ENCODE data around the gene EPB41L2.
"Not testable (repeated sequence)": the region's sequence is repeated elsewhere in the genome, so short reads cannot be mapped to it uniquely, and the experiment has no call there.

EPB41L2 gene

GRCh38 chr6:130838951-130839350 lies 224.1 kb downstream of the EPB41L2 start:
- DNase-seq (ENCODE audit: low read depth, low spot score), result no peak

- DNase-seq (ENCODE audit: low read depth, low spot score), result no peak
Observed at GRCh38 chr6:130838250-130838860, 224.7 kb downstream of the EPB41L2 start.

- no peak for DNase-seq (ENCODE audit: low read depth, low spot score)
Observed at GRCh38 chr6:130837067-130837466, 226.0 kb downstream of the EPB41L2 start.

- no peak for DNase-seq (ENCODE audit: low read depth, low spot score)
Observed at GRCh38 chr6:130836055-130836640, 226.9 kb downstream of the EPB41L2 start.

GRCh38 chr6:130834482-130835251 lies 228.4 kb downstream of the EPB41L2 start:
- no peak for DNase-seq (ENCODE audit: low read depth, low spot score)

GRCh38 chr6:130833569-130833968 lies 229.5 kb downstream of the EPB41L2 start:
- no peak for DNase-seq (ENCODE audit: low read depth, low spot score)

- no peak for DNase-seq (ENCODE audit: low read depth, low spot score)
Observed at GRCh38 chr6:130831607-130832006, 231.4 kb downstream of the EPB41L2 start.

GRCh38 chr6:130829333-130829910 lies 233.6 kb downstream of the EPB41L2 start:
- no peak for DNase-seq (ENCODE audit: low read depth, low spot score)

- DNase-seq (ENCODE audit: low read depth, low spot score), result no peak
Observed at GRCh38 chr6:130827247-130828149, 235.5 kb downstream of the EPB41L2 start, which contains the start of gene SMLR1. TSS of gene SMLR1 (plus strand) at chr6:130827406. CDS start at chr6:130827414, 8 bp downstream.

GRCh38 chr6:130826442-130827246 lies 236.4 kb downstream of the EPB41L2 start:
- DNase-seq (ENCODE audit: low read depth, low spot score), result no peak

- no peak for DNase-seq (ENCODE audit: low read depth, low spot score)
Observed at GRCh38 chr6:130825772-130826441, 237.1 kb downstream of the EPB41L2 start.

- DNase-seq (ENCODE audit: low read depth, low spot score), result no peak
Observed at GRCh38 chr6:130824978-130825694, 237.9 kb downstream of the EPB41L2 start.

- no peak for DNase-seq (ENCODE audit: low read depth, low spot score)
Observed at GRCh38 chr6:130822736-130823135, 240.3 kb downstream of the EPB41L2 start.

GRCh38 chr6:130815200-130816071 lies 247.6 kb downstream of the EPB41L2 start:
- no peak for DNase-seq (ENCODE audit: low read depth, low spot score)

GRCh38 chr6:130814506-130814905 lies 248.5 kb downstream of the EPB41L2 start:
- no peak for DNase-seq (ENCODE audit: low read depth, low spot score)

GRCh38 chr6:130811932-130812331 lies 251.1 kb downstream of the EPB41L2 start:
- no peak for DNase-seq (ENCODE audit: low read depth, low spot score)

- DNase-seq (ENCODE audit: low read depth, low spot score), result no peak
Observed at GRCh38 chr6:130810307-130811030, 252.6 kb downstream of the EPB41L2 start.

- DNase-seq (ENCODE audit: low read depth, low spot score), result not testable (repeated sequence)
Observed at GRCh38 chr6:130801368-130801767, 261.7 kb downstream of the EPB41L2 start.
